ENCODE data around the gene THYN1.
"Not testable (repeated sequence)": the region's sequence is repeated elsewhere in the genome, so short reads cannot be mapped to it uniquely, and the experiment has no call there.

The THYN1 gene

GRCh38 chr11:134253188-134253993, at the start of gene THYN1, which contains the start of gene ACAD8:
THYN1 (minus strand) TSS chr11:134253352; CDS start chr11:134252882, 470 bp downstream.
ACAD8 (plus strand) TSS chr11:134253568; CDS start chr11:134253601, 33 bp downstream.
- DNase-seq (ENCODE audit: low spot score), result peak; percentile 98

DNA sequence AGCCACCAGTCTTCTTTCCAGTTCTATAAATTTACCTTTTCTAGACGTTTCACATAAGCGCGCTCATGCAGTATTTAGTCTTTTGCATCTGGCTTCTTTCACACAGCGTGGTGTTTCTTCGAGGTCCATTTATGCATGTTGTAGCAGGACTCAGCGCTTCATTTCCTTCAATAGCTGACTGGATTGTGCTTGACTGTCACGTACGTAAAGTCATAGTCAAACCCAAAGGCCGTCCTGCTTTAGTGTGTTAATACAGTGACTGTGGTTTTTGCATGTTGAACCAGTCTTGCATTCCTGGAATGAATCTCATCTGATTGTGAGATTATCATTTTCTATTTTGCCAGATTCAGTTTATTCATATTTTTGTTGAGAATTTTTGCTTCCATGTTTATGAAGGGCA, 41.5 kb upstream of the THYN1 start:
- no peak for DNase-seq (ENCODE audit: low spot score)

DNA sequence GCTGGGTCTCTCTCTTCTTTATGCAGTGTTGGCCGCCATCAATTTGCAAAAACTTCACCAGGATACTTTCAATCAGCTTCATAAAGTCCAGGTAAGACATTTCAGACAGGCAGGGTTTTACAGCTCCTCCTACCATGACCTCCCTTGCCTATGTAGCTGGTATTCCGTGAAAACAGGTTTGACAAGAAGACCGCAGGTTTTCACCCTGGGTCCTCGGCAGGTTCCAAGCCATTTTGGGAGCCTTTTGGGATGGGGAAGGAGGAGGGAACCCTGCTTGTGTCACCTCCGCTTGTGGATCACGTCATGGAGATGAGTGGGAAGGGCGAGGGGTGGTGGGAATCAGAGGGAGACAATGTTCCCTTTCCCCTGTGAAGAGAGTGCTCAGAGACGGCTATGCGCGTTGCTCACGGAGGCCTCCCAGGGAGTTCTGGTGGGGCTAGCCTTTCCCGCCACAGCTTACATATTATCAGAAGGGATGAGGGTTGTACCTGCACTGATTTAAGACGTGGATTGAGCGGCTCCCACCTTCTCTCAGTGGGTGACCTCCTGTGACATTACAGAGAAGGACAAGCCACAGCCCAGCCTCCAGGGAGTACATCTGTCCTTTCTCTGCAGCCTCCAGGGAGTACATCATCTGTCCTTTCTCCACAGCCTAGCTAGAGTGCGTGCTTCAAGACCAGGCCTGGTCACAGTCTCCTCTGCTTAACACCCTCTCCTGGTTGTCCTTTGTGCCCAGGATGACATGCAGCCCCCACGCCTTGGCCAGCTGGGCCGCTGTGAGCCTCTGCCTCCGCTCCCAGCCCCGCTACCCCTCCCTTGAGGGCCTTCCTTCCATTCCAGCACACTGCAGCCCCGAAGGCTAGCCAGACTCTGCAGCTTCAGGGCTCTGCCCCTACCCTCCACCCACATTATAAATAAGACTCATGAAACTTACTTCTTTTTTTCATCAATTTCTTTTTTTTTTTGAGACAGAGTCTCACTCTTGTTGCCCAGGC, 40.3 kb upstream of the THYN1 start:
- no peak for DNase-seq (ENCODE audit: low spot score)

DNA sequence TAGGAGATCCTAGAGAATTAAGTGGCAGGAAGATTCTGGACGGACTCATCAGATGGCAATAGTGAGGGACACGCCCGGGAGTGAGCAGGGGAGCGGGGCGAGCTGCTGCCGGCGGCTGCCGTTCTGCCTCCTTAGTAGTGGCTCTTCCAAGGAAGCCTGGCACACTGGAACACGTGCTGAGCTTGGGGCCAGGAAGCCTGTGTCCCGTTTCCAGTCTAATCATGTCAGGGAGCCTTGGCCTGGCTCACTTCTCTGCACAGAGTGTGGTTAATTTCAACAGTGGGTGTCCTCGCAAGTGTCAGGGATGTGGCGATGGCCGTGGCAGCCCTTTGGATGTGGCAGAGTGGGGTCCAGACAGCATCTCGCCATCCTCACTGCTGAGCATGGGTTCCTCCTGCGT, 39.5 kb upstream of the THYN1 start:
- DNase-seq (ENCODE audit: low spot score), result no peak

DNA sequence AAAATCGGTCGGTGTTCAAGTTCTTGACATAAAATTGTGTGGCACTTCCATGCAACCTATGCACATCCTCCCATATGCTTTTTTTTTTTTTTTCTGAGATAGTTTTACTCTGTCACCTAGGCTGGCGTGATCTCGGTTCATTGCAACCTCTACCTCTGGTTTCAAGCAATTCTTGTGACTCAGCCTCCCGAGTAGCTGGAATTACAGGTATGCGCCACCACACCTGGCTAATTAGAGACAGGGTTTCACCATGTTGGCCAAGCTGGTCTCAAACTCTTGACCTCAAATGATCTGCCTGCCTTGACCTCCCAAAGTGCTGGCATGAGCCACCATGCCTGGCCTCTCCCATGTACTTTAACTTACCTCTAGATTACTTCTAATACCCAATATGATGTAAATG, 38.0 kb upstream of the THYN1 start:
- no peak for DNase-seq (ENCODE audit: low spot score)

- DNase-seq (ENCODE audit: low spot score), result no peak
Observed at GRCh38 chr11:134290646-134291045, 37.5 kb upstream of the THYN1 start.

DNA sequence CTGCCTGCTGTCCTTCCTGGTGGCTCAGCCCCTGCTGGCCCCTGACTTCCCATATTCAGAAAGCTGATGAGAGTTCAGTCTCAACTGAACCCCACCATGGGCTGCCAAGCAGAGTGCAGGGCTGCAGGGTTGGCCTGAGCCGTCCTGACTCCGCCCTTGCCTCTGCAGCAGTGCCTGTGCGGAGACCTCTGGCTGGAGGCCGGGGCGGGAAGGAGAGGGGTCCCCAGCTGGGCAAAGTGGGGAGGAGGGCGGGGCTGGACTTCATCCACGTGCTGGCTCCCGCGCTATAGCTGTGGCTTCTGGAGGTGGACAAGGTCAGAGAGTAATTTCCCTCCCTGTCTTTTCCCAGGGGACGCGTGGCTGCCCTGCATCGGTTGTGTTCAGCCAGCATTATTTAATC, 36.6 kb upstream of the THYN1 start:
- no peak for DNase-seq (ENCODE audit: low spot score)

GRCh38 chr11:134289167-134289566, 36.0 kb upstream of the THYN1 start:
- DNase-seq (ENCODE audit: low spot score), result no peak

- no peak for DNase-seq (ENCODE audit: low spot score)
Observed at GRCh38 chr11:134288486-134288885, 35.3 kb upstream of the THYN1 start.

- DNase-seq (ENCODE audit: low spot score), result no peak
Observed at GRCh38 chr11:134287561-134287960, 34.4 kb upstream of the THYN1 start.

- DNase-seq (ENCODE audit: low spot score), result not testable (repeated sequence)
Observed at GRCh38 chr11:134284349-134284748, 31.2 kb upstream of the THYN1 start.

DNA sequence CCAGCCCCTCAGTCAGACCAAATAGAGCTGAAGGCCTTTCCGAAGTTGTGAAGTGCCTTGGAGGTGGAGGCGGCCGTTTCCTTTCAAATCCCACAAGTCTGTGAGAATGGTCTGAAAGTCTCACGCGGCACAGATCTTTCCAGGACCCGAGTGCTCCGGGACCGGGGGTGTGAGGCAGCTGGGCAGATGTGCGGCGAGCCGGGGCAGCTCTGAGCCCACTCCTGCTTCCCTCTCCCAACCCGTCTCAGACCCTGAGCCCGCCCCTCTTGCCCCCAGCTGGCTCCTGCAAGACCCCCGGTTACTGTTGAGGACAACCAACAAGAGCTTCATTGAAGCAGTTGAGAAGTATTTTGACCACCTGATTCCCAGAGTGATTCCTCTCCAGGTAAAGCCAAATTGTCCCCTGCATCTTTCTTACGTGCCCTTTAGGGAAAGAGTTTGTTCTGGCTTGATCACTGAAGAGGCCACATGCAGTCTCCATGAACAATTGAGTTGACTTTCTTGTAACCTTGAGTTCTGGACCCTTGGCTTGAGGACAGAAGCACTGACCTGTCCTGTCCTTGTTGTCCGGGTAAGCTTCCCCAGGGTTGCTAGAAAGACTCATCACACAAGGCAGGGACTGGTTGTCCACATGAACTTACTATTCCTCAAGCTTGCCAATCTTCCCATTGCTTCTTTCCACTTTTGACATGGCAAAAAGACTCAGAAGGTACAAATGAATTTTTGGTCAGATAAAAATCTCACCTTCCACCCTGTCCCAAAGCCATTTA, 30.5 kb upstream of the THYN1 start:
- DNase-seq (ENCODE audit: low spot score), result no peak

- no peak for DNase-seq (ENCODE audit: low spot score)
Observed at GRCh38 chr11:134282121-134283045, 29.2 kb upstream of the THYN1 start.

- not testable (repeated sequence) for DNase-seq (ENCODE audit: low spot score)
Observed at GRCh38 chr11:134281635-134282034, 28.5 kb upstream of the THYN1 start.

- DNase-seq (ENCODE audit: low spot score), result no peak
Observed at GRCh38 chr11:134278356-134278755, 25.2 kb upstream of the THYN1 start.

- no peak for DNase-seq (ENCODE audit: low spot score)
Observed at GRCh38 chr11:134277183-134278001, 24.2 kb upstream of the THYN1 start.

DNA sequence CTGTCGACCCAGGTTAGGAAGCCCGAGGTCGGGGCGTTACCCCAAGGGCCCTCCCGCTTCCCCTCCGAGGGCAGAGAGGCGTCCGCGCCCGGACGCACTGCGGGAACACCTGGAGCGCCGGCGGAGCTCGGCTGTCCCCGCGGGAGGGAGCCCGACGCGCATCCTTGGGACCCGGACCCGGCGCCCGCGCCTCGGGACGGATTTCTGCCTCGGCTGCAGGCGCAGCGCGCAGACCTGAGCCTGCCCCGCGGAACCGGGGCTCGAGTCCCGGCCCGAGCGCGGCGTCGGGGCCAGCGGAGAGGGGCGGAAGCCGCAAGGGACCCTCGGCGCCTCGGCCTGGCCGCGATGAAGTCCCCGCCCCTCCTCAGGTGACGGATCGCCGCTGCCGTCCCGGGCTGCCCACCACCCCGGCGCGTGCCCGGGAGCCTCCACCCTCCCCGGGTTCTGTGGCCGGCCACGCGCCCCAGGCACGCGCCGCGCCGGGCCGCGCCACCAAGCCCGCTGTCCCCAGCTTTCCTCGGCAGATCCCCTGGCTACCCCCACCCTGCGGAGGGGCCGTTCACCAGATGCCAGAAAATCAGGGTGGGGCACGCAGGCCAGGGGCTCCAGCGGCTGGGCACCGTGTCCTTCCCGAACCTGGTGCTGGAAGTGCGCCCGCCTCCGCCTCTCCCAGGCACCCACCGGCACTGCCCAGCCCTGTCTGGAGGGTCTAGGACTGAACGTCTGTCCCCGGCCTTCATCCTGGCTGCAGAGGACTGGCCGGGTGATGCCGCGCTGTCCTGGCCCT, 23.4 kb upstream of the THYN1 start:
- peak; percentile 80 for DNase-seq (ENCODE audit: low spot score)

GRCh38 chr11:134275534-134276395, 22.6 kb upstream of the THYN1 start, which contains the start of gene GLB1L3:
GLB1L3 (plus strand) TSS chr11:134276379; CDS start chr11:134276741, 362 bp downstream.
- peak; percentile 79 for DNase-seq (ENCODE audit: low spot score)
